Adrenal gland (tissue), 5 donors: Measurements from ENCODE around the gene STX4.

Source experiments
- POLR2A ChIP-seq, 2 donors: fragments of 450-650 bp; IDR thresholded peaks; one replicate each; pipeline ENCODE4 v1.6.1; 2017; ENCODE audit warnings: antibody characterized with exemption in 2 of 2, mild to moderate bottlenecking in 2 of 2, moderate library complexity in 1 of 2
- TF ChIP-seq, protein P1 (sequence below), 6 experiments: fragments of 450-650 bp in 4 of 6; fragments of 200-600 bp in 2 of 6; sonication (generic) in 1 of 6; IDR thresholded peaks; 1 replicate in 5 of 6; 2 replicates in 1 of 6; pipeline versions ENCODE4 v1.5.1 to v1.8.0; 2016 to 2021; ENCODE audit warnings: antibody characterized with exemption in 6 of 6, mild to moderate bottlenecking in 2 of 6, moderate library complexity in 1 of 6
- donor health status: DM: no; HTN: no; CAD: no.

DNA sequence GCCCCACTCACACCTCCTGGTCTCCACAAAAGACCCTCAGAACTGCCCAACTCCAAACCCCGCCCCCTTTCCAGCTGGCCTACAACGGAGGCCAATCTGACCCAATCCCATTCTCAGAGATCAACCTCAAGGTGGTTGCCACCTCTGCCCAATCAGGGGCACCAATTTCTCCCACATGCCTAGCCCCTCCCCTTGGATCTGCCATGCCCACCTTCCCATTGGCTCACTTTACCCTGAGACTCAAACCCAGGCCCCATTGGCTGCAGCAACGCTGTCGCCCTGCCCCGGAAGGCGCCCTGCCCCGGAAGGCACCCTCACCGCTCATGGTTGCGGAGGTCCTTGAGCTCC lies 30.1 kb downstream of the STX4 start:
- TF ChIP-seq, protein P1, sequence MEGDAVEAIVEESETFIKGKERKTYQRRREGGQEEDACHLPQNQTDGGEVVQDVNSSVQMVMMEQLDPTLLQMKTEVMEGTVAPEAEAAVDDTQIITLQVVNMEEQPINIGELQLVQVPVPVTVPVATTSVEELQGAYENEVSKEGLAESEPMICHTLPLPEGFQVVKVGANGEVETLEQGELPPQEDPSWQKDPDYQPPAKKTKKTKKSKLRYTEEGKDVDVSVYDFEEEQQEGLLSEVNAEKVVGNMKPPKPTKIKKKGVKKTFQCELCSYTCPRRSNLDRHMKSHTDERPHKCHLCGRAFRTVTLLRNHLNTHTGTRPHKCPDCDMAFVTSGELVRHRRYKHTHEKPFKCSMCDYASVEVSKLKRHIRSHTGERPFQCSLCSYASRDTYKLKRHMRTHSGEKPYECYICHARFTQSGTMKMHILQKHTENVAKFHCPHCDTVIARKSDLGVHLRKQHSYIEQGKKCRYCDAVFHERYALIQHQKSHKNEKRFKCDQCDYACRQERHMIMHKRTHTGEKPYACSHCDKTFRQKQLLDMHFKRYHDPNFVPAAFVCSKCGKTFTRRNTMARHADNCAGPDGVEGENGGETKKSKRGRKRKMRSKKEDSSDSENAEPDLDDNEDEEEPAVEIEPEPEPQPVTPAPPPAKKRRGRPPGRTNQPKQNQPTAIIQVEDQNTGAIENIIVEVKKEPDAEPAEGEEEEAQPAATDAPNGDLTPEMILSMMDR (IDR thresholded peaks at IDR 0.05) = no peak
- TF ChIP-seq POLR2A (IDR thresholded peaks at IDR 0.05) = no peak
